ENCODE results near the gene NOPCHAP1.
A peak's percentile ranks its signal among the peaks of the same experiment; 100 is the strongest.
"Not testable (repeated sequence)": the region's sequence is repeated elsewhere in the genome, so short reads cannot be mapped to it uniquely, and the experiment has no call there.

Gene NOPCHAP1, protein sequence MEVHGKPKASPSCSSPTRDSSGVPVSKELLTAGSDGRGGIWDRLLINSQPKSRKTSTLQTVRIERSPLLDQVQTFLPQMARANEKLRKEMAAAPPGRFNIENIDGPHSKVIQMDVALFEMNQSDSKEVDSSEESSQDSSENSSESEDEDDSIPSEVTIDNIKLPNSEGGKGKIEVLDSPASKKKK

GRCh38 chr12:104986022-104986941 is at the start of gene NOPCHAP1:
Gene NOPCHAP1, plus strand, starts transcription at chr12:104986316. Its CDS starts 37 bp downstream, at chr12:104986353.
- peak; percentile 95 for FAIRE-seq

GRCh38 chr12:104938371-104938770 is 47.7 kb upstream of the NOPCHAP1 start:
- FAIRE-seq, result no peak

GRCh38 chr12:104939089-104939488 is 47.0 kb upstream of the NOPCHAP1 start:
- FAIRE-seq, result no peak

DNA sequence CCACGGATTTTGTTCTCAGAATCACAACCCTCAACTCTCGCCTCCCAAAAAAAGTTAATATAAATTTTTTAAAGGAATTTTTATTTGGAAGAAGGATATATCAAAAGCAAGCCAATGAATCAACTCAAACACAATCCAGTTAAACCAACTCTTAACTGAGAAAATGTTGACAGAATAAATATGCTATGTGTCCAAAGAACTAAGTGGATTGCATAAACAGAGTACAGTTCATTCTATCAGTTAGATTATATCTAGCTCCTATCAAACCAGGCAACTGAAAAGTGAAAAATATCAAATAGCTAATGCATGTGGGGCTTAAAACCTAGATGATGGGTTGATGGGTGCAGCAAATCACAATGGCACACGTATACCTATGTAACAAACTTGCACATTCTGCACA is 44.7 kb upstream of the NOPCHAP1 start:
- FAIRE-seq, result no peak

- no peak for FAIRE-seq
Measured at GRCh38 chr12:104942075-104942474, 44.0 kb upstream of the NOPCHAP1 start.

GRCh38 chr12:104943401-104943800 is 42.7 kb upstream of the NOPCHAP1 start:
- FAIRE-seq, result not testable (repeated sequence)

DNA sequence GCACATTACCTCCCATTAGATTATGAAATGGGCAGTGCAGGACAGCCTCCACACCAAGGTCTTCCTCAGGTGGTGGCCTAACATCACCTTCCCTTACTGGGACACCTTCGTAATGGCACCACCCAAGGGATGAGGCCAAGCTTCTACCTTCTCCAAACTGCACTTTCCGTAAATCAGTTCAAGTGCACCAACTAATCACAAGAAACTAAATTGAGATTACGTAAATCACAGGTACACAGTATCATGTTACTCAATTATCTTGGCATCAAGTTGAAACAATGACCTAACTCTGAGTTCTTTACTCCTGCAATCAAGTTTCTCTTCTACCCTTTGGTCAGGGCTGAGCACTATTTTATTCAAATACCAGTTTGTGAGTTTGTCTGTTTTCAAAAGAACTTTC is 41.9 kb upstream of the NOPCHAP1 start:
- no peak for FAIRE-seq

- FAIRE-seq, result not testable (repeated sequence)
Measured at GRCh38 chr12:104948716-104949115, 37.4 kb upstream of the NOPCHAP1 start.

- FAIRE-seq, result no peak
Measured at GRCh38 chr12:104951759-104952509, 34.2 kb upstream of the NOPCHAP1 start.

GRCh38 chr12:104952816-104953215 is 33.3 kb upstream of the NOPCHAP1 start:
- FAIRE-seq, result no peak

DNA sequence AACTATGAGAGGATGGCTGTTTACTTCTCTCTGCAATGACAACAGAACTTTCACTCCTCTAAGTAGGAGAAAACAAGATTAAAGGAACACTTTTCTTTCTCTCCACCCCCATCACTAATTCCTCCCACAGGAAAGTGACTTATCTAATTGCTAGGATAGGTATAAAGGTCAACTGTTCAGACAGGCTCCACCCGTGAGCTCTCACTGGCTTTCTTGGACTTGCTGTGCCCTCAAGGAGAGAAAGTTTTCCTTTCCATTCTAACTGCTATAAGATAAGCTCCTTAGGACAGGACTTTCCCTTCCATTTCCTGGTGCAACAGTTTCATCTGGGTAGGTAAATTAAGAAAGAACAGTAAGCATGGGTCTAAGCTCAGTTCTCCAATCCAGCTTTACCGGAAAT is 32.8 kb upstream of the NOPCHAP1 start:
- no peak for FAIRE-seq

DNA sequence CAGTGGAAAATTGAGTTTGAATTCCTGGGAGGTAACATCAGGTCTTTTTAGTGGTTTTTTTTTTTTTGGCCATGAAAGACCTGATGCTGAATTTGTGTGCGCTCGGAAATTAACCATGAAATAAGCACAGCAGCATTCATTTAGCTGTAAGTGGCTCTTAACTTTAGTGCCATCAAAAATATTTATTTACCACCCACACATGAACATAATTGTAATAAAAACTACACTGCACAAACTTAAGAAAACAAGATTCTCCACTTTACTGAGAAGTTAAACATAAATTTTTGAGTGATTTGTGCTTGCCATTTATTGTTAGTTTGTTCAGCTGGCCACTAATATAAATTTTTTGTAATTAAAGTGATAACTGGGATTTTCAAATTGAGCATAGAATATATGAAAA is 30.4 kb upstream of the NOPCHAP1 start:
- no peak for FAIRE-seq

GRCh38 chr12:104956870-104957718 is 29.0 kb upstream of the NOPCHAP1 start:
- FAIRE-seq, result no peak

DNA sequence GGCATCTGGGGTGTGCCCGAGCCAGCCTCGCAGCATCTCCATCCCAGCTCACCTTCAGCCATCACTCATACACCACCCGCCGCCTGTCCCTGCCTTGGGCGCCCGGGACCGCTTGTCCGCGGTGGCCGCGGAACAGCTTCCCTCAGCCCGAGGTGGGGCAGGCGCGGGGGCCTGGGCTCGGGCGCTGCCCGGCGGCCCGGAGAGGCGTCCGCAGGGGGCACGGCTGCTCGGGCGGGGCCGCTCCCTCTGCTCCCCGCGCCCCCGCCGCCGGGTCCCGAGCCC is 28.5 kb upstream of the NOPCHAP1 start:
- no peak for FAIRE-seq

- no peak for FAIRE-seq
Measured at GRCh38 chr12:104958001-104958804, 27.9 kb upstream of the NOPCHAP1 start, which contains the start of gene SLC41A2. Gene SLC41A2, minus strand, starts transcription at chr12:104958290. Its CDS starts 29,763 bp downstream, at chr12:104928527.

DNA sequence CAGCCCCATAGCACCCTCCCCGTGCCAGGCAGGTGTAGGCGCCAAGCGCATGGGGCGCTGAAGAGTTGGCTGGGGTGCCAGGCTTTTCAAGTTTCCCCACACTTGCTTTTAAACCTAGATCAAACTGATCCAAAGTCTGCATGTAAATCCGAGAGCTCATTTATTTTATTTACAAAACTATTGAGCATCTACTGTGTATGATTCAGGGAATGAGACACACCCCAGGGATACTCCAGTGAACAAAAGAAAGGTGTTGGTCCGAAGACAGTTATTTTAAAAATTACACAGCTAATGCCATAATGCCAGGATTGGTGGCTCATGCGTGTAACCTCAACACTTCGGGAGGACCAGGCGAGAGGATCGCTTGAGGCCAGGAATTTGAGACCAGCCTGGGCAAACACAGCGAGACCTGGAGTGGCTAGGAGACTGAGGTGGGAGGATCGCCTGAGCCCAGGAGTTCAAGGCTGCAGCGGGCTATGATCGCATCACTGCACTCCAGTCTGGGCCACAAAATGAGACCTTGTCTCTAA is 27.2 kb upstream of the NOPCHAP1 start:
- no peak for FAIRE-seq

DNA sequence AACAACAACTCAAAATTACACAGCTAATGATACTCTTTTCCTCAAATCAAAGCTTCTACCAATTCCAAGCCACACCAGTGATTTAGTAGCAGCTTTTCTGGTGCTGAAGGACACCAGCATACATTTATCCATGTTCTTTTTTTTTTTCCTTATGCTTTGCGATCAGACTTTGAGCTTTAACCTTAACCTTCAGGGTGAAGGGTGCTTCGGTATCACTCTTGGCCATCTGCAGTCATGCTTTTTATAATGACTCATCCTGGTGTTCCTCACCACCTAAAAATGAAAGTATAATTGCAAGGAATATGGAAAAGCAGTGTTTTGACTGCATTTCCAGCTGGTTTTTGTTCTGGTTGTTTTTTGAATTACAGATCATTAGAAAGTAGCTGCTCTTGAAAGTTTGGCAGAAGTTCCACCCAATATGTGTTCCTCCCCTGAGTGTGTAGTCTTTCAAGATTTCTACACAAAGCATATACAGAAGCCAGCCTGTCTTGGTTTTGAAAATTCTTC is 26.7 kb upstream of the NOPCHAP1 start:
- FAIRE-seq, result no peak

GRCh38 chr12:104960464-104960863 is 25.7 kb upstream of the NOPCHAP1 start:
- no peak for FAIRE-seq

- no peak for FAIRE-seq
Measured at GRCh38 chr12:104963757-104964156, 22.4 kb upstream of the NOPCHAP1 start.

GRCh38 chr12:104964167-104964855 is 21.8 kb upstream of the NOPCHAP1 start:
- no peak for FAIRE-seq

DNA sequence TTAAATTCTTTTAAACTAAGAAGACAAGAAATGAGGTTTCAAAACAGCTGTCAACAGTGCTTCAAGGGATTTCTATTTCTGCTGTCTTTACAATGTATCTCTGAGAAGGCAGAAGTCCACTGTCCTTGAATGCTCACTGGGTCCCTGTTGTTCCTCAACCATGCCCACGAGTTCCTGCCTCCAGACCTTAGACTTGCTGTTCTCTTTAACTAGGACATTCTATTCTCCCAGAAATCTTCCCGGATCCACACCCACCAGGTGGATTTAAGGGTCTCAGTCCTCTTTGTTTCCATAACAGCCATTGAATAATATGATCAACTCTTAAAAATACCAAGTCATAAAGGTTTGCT is 21.3 kb upstream of the NOPCHAP1 start:
- FAIRE-seq, result no peak

Data from G401.6 (cell line).